ENCODE data around the gene SACS.

The SACS gene

DNA sequence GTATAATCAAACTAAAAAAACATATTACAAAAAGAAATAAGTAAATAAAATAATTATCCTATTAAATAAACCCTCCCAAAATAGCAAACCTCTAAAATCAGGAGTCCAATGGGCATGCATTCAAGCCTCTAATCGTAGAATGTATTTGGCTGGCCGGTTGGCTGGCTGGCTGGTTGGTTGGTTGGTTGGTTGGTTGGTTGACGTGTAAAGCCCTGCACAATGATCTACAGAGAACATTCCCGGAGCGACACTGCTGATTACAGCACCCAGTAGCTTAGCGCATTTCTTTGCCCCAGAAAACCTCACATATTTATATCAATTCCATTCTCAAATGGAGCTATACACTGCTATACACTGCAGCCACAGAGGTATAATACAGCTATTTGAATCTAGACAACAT lies 65.6 kb downstream of the SACS start:
- no peak for DNase-seq (ENCODE audit: low read depth in 3 of 3)

DNA sequence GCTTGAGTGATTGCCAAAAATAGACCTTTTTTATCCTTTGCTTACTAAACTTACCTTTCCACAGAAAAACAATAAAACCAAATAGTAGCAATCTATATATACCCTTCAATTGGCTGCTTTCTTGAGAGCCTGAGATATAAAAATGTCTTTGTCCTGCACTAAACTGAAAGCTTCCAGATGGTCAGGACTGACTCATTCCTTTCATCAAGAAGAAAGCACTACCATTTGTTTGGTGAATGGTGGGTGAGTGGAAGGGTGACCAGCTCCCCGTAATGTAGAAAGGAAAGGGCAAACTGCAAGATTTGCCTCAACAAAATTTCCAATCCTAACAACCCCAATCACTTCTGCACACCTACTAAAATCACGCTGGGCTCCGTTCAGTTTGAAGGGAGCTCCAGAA lies 67.8 kb downstream of the SACS start:
- DNase-seq (ENCODE audit: low read depth in 3 of 3), result no peak

DNA sequence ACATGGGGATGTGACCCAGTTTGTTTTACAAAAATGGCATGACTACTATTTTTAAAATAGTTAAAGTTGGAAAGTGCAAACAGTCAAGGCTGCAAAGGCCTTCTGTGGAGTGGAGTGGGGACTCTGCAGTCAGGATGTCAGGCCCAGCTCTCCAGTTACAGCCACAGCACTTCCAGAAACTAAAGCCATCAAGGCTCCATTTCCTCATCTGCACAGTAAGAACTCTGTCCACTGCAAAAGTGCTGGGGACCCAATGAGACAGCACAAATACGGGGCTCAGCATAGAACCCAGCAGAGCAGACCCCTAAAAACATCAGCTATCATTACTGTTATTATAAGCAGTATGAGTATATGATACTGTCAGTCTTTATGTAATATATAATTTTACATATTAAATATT lies 73.6 kb downstream of the SACS start:
- no peak for DNase-seq (ENCODE audit: low read depth in 3 of 3)

DNA sequence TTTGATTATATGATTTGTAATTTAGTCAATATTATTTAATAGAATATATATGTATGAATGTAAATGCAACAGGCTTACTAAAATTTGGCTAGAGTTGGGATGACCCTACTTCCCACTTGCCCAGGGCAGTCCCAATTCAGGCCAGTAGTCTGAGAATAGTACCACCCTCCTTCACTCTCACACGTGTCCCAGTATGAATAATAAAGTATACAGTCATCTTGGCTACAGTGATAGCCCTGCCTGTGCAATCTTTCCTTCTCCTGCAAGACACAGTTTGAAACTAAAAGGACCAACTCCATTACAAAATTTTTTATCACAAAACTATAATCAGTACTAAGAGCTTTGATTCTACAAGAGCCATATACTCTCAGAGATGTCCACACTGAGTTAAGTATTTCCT lies 76.2 kb downstream of the SACS start:
- no peak for DNase-seq (ENCODE audit: low read depth in 3 of 3)

DNA sequence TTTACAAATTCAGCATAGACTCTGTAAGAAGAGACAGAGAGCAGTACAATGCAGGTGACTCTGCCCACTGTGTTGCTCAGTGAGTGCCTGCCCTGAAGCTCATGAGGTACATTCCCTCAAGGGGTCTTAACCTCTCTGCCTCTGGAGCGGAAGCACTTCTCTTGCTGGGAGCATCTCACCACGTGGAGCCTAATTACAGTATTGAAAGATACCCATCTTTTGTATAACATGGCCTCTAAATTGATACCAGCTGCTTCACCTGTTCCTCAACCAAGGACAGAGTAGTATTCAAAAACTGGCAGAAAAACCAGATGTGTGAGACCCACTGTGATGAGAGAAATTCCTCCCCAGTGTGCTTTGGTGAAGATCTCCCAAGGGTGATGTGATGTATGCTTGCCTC lies 77.1 kb downstream of the SACS start:
- DNase-seq (ENCODE audit: low read depth in 3 of 3), result no peak

DNA sequence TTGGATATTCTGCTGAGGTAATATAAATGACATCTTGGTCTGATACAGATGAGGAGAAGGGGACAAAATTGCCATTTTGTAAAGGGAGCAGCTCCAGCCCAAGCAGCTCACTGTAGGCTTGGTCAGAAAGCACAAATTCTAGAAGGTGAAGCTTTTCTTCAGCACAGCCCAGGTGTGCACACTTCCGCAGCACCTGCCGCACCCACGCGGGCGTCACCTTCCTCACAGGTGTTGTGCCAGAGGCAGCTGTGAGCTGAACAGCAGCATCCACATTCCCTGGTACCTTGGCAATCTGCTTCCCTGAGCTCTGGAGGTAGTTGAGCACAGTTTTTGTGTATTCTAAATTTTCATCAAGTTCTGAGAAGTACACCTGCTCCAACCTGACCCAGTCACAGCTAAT lies 79.0 kb downstream of the SACS start:
- no peak for DNase-seq (ENCODE audit: low read depth in 3 of 3)

DNA sequence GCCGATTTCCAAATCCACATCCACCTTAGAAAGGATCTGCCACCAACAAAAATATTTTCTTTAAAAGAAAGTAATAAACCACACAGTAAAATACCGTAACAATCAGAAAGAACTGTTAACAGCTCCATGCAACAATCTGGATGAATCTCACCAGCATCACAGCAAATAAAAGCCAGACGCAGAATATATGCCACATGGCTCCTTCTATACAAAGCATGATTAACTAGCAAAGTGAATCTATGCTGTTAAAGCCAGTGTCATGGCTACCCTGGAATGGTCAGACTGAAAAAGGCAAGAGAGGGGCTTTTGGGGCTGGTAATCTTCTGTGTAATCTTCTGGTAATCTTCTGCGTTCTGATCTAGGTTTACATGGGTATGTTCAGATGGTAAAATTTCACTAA lies 81.3 kb downstream of the SACS start:
- DNase-seq (ENCODE audit: low read depth in 3 of 3), result no peak

DNA sequence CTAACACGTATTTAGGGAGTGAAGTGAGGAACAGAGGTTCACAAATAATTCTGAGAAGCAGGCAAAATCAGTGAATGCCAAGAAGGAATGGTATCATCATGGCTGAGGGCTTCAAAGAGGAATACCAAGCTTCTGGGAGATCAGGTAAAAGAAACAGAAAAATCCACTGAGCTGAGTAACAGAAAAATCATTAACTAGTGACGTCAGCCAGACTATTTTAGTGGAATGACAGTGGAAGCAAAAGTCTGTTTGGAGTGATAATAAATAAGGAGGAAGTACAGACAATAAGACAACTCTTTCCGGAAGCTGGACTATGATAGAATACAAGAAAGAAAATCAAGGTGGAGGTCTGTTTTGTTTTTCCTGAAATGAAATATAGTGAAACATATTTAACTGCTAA lies 83.5 kb downstream of the SACS start:
- DNase-seq (ENCODE audit: low read depth in 3 of 3), result no peak

DNA sequence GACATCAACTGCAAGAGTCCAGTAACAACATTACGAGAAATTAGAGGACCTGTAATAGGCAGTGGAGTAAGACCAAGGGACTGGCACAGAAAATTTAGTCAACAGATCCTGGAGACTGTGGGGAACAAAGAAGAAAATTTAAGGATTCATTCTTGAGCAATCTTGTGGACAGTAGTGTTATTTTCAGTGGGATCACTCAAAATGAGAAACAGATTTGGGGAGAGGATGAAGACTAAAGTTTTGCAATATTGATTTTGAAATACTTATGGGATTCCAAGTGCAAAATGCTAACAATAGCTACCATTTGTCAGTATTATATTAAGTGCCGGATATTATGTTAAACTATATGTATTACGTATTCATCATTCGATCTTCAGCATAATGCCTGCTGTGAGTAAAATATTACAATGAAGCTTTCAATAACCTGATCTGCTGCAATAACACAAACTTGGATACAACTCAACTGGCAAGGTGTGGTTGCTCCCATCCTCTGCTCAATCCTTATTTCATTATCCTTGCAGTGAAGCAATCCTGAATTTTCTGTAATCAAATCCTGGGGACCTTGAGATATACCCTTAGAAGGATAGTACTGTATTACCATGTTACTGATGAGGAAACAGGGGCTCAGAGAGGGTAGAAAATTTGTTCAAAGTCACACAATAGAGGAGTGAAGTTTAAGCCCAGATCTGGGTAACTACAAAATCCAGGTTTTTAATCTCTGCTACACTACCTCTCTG lies 84.2 kb downstream of the SACS start:
- no peak for DNase-seq (ENCODE audit: low read depth in 3 of 3)

DNA sequence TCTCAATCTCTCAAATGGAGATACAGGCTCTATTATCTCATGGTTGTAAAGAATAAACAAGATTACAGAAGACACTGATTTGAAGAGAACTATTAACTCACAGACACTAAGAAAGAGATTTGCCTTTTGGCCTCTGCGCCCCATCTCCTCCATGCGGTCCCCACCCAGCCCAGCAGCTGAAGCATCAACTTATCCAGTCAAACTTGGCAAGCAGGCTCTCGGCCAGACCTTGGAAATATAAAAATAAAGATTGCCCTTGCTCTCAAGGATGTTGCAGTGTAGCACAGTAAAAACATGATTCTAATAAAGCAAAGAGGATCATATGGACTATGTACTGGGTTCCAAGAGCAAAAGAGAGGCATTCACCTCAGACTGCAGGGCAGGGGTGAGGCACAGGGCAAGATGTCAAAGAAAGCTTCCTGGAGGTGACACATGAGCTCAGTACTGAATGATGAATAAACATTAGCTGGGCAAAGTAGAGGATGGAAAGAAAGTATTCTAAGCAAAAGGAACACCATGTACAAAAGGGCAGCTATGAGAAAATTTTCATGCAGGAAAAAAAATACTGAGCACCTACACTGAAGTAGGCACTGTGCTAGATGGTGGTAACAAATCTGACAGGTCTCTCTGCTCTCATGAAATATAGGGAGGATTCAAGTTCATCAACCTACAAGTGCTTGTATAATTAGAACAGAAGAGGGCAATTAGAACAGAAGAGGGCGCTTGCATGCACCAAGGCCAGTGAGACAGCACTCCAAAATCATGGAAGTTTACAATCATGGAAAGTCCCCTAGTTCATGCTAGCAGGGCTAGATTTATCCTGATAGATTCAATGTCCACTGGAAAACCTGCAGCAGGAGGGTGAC lies 85.0 kb downstream of the SACS start:
- no peak for DNase-seq (ENCODE audit: low read depth in 3 of 3)

DNA sequence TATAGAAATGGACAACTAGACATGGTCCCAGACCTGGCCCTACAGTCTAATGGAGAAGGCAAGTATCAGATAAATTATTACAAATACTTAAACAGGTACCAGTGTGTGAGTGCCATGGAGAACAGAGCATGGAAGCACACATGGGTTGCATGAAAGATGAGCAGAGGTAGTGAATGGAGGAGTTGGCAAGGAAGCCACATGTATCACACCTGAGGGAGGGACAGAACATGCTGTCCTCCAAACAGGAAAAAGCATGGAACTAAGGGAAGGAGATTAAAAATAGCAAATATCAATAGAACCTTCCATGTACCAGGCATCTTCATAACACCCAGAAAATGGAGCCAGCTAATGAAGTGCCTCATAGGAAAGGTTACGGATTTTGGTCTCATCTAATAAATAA lies 85.9 kb downstream of the SACS start:
- no peak for DNase-seq (ENCODE audit: low read depth in 3 of 3)

DNA sequence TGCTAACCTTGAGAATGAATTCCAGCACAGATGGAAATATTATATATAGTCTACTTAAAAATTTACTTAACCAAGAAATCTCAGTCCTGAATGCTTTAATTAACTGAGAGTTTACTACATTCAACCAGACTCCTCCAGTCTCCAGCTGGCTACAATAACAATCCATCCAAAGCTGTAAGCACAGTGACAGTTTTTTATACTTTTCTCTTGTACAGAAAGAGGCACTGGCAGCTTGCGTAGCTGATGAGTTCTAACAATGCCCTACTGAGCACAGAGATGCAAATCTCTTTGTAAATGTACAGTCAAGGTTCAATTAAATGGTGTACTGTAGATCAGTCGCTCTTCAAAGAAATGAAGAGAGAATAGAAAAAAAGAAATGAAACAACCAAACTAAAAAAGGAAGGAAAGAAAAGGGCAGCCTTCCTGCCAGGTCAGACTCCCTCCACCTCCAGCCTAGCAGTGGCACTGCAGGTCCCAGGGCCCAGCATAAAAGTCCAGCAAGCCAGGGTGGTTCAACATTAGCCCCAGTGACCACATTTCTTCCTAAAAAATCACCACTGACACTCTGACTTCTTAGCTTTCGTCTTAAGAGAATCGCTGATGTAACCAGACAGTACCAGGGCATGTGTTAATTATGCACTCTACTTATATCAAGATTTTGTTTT lies 88.4 kb downstream of the SACS start:
- DNase-seq (ENCODE audit: low read depth in 3 of 3), result no peak

DNA sequence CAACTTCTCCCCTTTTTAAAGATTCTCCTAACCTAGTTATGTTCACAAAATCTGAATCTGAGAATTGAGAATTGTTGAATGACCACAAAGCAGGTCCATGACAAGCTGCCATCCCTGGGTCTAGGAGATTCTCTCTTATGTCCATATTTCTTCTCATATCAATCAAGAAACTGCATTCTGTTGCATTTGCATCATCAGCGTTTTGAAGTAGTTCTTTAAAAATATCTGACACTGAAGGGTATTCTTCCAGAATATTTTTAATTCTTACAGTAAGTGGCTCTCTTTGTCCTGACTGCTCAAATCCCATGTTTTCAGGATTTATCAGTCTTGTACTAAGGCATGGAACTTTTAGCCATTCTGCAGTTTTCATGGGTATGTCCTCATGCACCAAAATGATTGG lies 94.3 kb downstream of the SACS start:
- DNase-seq (ENCODE audit: low read depth in 3 of 3), result no peak

DNA sequence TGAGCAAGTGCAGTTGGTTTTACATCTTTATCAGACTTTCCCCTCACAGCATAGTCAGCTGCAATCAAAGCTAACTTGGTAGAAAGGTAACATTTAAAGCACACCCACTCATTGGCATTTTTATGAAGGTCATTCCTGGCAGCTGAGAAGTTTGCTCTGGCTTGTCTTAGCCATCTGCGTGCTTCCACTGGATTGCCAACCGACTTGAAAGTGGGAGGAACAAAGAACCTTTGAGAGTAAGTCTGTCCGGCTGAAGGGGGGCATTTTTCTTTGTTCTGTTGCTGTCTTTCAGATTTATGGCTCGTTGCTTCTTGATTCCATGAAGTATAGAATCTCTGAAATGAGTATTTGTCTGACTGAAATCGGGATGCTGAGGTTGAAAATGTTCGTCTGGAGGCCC lies 103.1 kb downstream of the SACS start:
- no peak for DNase-seq (ENCODE audit: low read depth in 3 of 3)

DNA sequence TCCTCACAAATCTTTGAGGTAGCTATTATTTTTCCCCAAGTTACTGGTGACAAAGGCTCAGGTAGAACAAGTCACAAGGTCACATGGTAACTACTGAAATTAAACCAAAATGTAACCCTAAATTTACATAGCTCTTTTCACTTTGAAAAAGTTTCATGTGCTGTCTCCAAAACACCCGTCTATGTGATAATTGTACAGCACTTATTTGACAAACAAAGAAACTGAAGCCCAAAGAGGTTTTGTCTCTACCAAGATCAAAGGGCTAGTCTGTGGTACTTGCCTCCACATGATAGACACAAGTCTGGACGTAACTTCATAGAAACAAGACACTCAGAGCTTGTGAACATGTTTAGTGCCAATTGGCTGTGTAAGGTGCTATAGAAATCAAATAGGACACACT lies 108.3 kb downstream of the SACS start:
- DNase-seq (ENCODE audit: low read depth in 3 of 3), result no peak

DNA sequence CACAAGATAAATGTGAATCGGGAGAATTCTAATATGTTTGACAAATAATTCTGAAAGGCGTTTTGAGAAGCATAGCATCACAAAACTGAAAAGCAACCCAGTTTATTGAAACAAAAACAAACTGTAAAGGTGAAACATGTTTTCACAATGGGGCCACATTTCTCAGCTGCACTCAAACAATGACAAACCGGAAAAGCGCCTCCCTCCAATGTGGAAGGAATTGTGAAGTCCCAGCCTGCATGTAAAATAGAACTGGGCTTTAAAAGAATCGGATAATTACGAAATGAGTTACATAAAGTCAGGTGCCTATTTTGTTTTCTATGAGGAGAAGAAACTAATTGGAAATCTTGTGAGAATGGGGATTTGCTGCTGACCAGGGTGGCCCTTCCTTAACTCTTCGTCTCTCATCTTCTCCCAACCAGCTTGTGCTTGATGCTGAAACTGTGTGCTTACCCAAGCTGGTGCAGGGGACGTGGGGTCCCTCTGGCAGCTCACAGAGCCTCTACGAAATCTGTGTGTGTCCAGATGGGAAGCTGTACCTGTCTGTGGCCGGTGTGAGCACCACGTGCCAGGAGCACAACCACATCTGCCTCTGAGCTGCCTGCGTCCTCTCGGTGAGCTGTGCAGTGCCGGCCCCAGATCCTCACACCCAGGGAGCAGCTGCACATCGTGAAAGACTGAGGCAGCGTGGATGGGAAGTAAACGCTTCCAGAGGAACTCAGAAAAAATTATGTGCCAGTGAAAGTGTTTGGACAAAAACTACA lies 109.4 kb downstream of the SACS start:
- DNase-seq (ENCODE audit: low read depth in 3 of 3), result no peak

DNA sequence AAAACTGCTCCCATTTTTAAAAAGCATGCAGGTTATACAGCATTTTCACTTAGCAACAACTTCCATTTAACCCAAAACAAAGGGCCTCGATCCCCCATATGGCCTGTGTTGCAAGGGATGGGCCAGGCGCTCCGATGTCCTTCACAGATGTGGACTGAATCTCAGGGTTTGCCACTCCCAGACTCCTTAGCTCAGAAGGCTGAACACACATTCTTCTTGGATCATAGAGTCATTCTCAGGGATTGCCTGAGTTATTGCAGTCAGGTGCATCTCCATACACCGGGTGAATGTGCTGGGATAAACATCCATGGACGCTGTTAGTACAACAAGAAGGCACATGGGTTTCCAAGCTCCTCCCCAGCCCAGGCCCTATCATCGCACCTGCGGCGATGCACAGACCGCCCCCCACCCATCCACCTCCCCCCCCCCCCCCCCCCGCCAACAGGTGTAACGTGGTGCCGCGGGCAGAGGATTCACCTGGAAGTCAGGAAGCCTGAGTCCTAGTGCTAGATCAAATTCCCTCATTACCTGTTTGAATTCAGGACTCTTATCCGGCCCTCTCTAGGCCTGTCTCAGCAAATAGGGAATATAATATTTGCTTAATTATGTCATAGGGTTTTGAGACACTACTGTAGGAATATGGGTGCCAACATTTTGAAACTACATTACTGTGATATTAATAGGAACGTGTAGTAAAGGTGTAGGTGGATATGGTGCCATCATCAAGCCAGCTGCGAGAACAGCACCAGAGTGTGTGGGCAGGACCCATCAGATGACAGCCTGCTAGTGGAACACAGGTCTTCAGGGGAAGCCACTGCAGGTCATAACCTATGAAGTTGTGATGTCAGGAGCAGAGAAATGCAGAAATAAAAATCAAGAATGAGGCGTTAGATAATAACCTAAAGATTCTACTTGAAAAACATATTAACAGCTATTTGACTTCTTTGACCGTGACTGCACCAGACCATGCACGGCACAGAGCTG lies 110.9 kb downstream of the SACS start:
- no peak for DNase-seq (ENCODE audit: low read depth in 3 of 3)

DNA sequence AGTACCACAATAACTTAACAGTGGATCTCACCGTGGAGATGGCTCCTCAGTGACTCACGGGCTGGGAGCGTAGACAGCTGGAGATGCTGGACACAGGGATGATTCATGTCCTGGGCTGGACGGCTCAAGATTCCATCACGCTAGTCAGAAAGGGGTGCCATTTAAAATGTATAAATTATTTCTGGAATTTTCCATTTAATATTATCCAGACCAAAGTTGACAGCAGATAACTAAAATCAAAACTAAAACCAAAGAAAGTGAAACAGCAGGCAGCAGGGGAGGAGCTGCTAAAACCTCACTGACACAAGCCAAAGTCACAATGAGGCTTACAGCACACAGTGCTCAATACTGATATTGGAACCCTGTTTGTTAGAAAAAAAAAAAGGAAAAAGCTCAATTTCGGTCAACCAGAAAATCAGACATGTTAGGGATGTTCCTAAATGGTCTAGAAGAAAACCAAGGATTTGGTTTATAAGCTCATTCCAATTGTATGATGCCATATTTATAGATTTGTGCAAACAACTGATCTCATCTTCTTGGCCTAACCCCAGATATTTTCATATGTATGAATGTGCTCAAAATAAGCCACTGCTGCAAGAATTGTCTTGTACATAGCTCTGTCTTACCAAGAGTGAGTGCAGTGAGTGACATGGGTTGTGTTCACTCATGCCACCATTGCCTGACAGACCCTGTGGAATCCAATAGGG lies 111.8 kb downstream of the SACS start:
- no peak for DNase-seq (ENCODE audit: low read depth in 3 of 3)

DNA sequence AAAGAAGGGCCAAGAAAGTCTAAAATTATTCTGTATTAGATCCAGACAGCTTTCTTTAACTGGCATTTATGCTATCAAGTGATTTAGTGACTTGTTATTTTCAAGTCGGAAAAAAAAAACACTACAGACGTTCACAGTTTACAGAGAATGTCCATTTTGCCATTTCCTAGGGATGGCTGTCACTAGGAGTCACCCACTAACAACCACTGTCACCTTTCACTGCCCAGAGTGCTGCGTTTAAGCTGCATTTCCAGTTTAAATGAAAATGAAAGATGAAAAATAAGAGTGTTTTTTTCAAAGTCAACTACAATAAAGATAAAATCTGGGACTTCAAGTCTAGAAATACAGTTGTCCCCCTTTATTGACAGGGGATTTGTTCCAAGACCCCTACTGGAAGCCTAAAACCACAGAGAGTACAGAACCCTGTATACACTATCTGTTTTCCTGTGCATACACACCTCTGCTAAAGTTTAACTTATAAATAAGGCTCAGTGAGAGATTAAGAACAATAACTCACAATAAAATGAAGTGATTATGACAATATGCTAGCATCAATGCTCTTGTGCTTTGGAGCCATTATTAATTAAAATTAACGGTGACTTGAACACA lies 112.5 kb downstream of the SACS start:
- no peak for DNase-seq (ENCODE audit: low read depth in 3 of 3)

DNA sequence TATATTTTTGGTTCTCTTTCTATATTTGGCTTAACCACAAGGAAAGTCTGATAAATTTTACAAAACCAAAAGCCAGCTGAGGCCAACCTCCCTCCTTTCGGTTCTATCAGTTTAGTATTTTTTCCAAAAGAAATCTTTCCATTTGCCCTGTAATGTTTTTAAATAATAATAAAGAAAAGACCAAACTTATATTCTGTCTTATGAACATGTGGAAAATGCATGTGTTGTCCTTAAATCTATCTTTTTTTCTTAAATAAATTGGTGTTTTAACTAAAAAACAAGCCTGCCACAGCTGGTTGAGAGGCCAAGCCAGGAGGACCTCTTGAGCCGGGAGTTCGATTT lies 113.6 kb downstream of the SACS start:
- DNase-seq (ENCODE audit: low read depth in 3 of 3), result no peak

Measured in stimulated activated CD4-positive, alpha-beta T cell treated with anti-CD3 and anti-CD28 coated beads, TNF-alpha, amount 100 ng/mL, for 48 hours (primary cell).